K562 (cell line): Measurements from ENCODE around the gene THEM5. TPM values are rescaled to one million over a fixed set of nuclear protein-coding genes. Genes with fewer than 3 reads are reported as not detected.

Source experiments
- ATAC-seq: fragments of 200-7000 bp; cut with Tn5 transposase; 3 replicates; pipeline ENCODE4 v1.9.1; 2020; ENCODE audit warnings: moderate library complexity
- BruUV-seq: library from RNA; stranded (reverse); fragments of 400-500 nt; replicated peaks from 2 replicates; lab custom pipeline; 2021; lab: Mats Ljungman, UMichigan
- CTCF ChIA-PET: fragments of 300-600 bp; formaldehyde crosslinking; extraction: SDS; loops from one replicate; lab custom pipeline; 2021; ENCODE audit warnings: low intra/inter-chr PET ratio; lab: Yijun Ruan, JAX
- POLR2A ChIA-PET: fragments of 300-600, 350-650 bp; sonication (Branson Sonifier 250); formaldehyde crosslinking; extraction: SDS; loops from one replicate; lab custom pipeline; 2021; ENCODE audit warnings: antibody characterized with exemption, inconsistent platforms; lab: Yijun Ruan, JAX
- DNase-seq, 4 experiments: peaks; one replicate each; pipeline versions ENCODE4 v3.0.0 to v3.0.0-alpha.2; 2011 to 2018; ENCODE audit warnings: low spot score in 3 of 4, mixed read lengths in 3 of 4; ENCODE audit errors: extremely low read depth in 1 of 4
- FAIRE-seq: peaks from 2 replicates; lab custom pipeline; 2011; peaks lifted over from hg19 to GRCh38; lab: Jason Lieb, UNC
- H2AFZ ChIP-seq: 2 replicates; pipeline ENCODE4 v1.6.0; 2011; ENCODE audit warnings: low read depth, low read length, control low read depth, inconsistent platforms
- H3K27ac ChIP-seq: fragments of 200-600 bp; 3 replicates; pipeline ENCODE4 v1.8.0; 2011; ENCODE audit warnings: low read depth, mild to moderate bottlenecking, control low read depth, inconsistent platforms, low read length, moderate library complexity, mixed read lengths; ENCODE audit errors: extremely low read depth
- H3K27me3 ChIP-seq, 2 experiments: fragments of 300-600 bp in 1 of 2; 2 replicates in 1 of 2; 3 replicates in 1 of 2; pipeline versions ENCODE4 v1.6.0 to v1.8.0; 2011; ENCODE audit warnings: inconsistent platforms in 2 of 2, low read length in 2 of 2, mild to moderate bottlenecking in 1 of 2, mixed read lengths in 1 of 2, moderate library complexity in 1 of 2; ENCODE audit not compliant: control insufficient read depth in 2 of 2, insufficient read depth in 2 of 2
- H3K36me3 ChIP-seq: fragments of 300-600 bp; 3 replicates; pipeline ENCODE4 v1.8.0; 2011; ENCODE audit warnings: mild to moderate bottlenecking, low read length, inconsistent platforms; ENCODE audit not compliant: control insufficient read depth, insufficient read depth
- H3K4me1 ChIP-seq, 2 experiments: fragments of 200-600 bp in 1 of 2; replicated peaks in 1 of 2; 2 replicates in 1 of 2; 3 replicates in 1 of 2; pipeline versions ENCODE4 v1.5.1 to v1.8.0; 2011; ENCODE audit warnings: inconsistent platforms in 2 of 2, low read length in 2 of 2, mild to moderate bottlenecking in 1 of 2, mixed read lengths in 1 of 2, moderate library complexity in 1 of 2; ENCODE audit not compliant: control insufficient read depth in 2 of 2, insufficient read depth in 2 of 2
- H3K4me2 ChIP-seq: 2 replicates; pipeline ENCODE4 v1.6.1; 2011; ENCODE audit warnings: low read length, control low read depth, inconsistent platforms, mixed read lengths; ENCODE audit not compliant: insufficient read depth
- H3K4me3 ChIP-seq: fragments of 200-600 bp; sonication (generic), shearing (Covaris generic); 2 replicates; pipeline ENCODE4 v1.5.1; 2016; ENCODE audit warnings: control low read depth, inconsistent platforms
- H3K79me2 ChIP-seq: fragments of 200-600 bp; 3 replicates; pipeline ENCODE4 v1.8.0; 2011; ENCODE audit warnings: low read length, inconsistent platforms; ENCODE audit not compliant: control insufficient read depth, insufficient read depth
- H3K9ac ChIP-seq, 2 experiments: 2 replicates each; pipeline versions ENCODE4 v1.6.0 to v1.6.1; 2011; ENCODE audit warnings: low read depth in 2 of 2, low read length in 2 of 2, control low read depth in 1 of 2, inconsistent platforms in 1 of 2, mild to moderate bottlenecking in 1 of 2, mixed read lengths in 1 of 2; ENCODE audit not compliant: insufficient read depth in 1 of 2
- H3K9me1 ChIP-seq: one replicate; pipeline ENCODE4 v1.6.0; 2011; ENCODE audit warnings: inconsistent platforms, mild to moderate bottlenecking, low read length, moderate library complexity; ENCODE audit not compliant: control insufficient read depth, insufficient read depth
- H3K9me3 ChIP-seq: replicated peaks from 2 replicates; pipeline ENCODE4 v1.5.1; 2011; ENCODE audit warnings: low read depth, low read length, inconsistent platforms; ENCODE audit not compliant: control insufficient read depth, insufficient read depth
- H4K20me1 ChIP-seq: replicated peaks from 2 replicates; pipeline ENCODE4 v1.6.1; 2011; ENCODE audit warnings: low read length, inconsistent platforms, mixed read lengths; ENCODE audit not compliant: control insufficient read depth, insufficient read depth
- C11orf30 ChIP-seq: fragments of 450-650 bp; IDR thresholded peaks from 2 replicates; pipeline ENCODE4 v1.6.1; 2016; ENCODE audit warnings: low read depth, mild to moderate bottlenecking
- ELF4 ChIP-seq: fragments of 450-650 bp; formaldehyde crosslinking; IDR thresholded peaks from 2 replicates; pipeline ENCODE4 v1.4.0; 2022; ENCODE audit warnings: missing genetic modification characterization
- HMG20A ChIP-seq: fragments of 450-650 bp; formaldehyde crosslinking; conservative IDR thresholded peaks from 2 replicates; pipeline ENCODE4 v1.4.0; 2020; ENCODE audit warnings: mild to moderate bottlenecking, mixed read lengths
- KLF1 ChIP-seq: fragments of 450-650 bp; IDR thresholded peaks from 2 replicates; pipeline ENCODE4 v1.6.1; 2016; ENCODE audit warnings: missing genetic modification characterization, missing compliant biosample characterization
- NFATC3 ChIP-seq: fragments of 450-650 bp; IDR thresholded peaks from 2 replicates; pipeline ENCODE4 v1.6.1; 2017; ENCODE audit warnings: mild to moderate bottlenecking
- THRB ChIP-seq: fragments of 450-650 bp; formaldehyde crosslinking; conservative IDR thresholded peaks from 2 replicates; pipeline ENCODE4 v1.4.0; 2022; ENCODE audit warnings: mild to moderate bottlenecking, missing genetic modification characterization
- WGBS: fragments of 100-300 bp; shearing (Covaris generic); methylation state at CpG from one replicate; pipeline ENCODE4 v1.1.6; 2016; ENCODE audit warnings: low coverage, mixed read lengths; ENCODE audit not compliant: insufficient coverage; ENCODE audit errors: missing lambda C conversion rate; 5-methylcytosine and 5-hydroxymethylcytosine counted together
- in situ Hi-C: fragments of 300-500 bp; cut with MboI; formaldehyde crosslinking; loops from 4 replicates; pipeline ENCODE4 v1.15.0; 2018; ENCODE audit warnings: inconsistent platforms, mixed read lengths
- intact Hi-C: fragments of 100-400 bp; cut with micrococcal nuclease; formaldehyde crosslinking; loops from 2 replicates; pipeline ENCODE4 v1.14.2; 2022
- polyA plus RNA-seq, 8 experiments: library from polyadenylated mRNA; depleted of rRNA in 4 of 8; stranded (reverse) in 5 of 8; unstranded in 3 of 8; fragments of >200 nt; fragmentation: Nextera tagmentation in 2 of 8; fragmentation: Illumina TruSeq in 1 of 8; extraction: Ambion mirVana in 2 of 8; extraction: Trizol in 1 of 8; gene quantifications; 2 replicates each; pipeline versions ENCODE4 v1.2.1 to v1.2.3, GENCODE V29; 2011 to 2014; ENCODE audit warnings: inconsistent platforms in 1 of 8, missing spikeins in 1 of 8
- total RNA-seq, 7 experiments: library from RNA; depleted of rRNA in 6 of 7; stranded (reverse); fragments of >200 nt in 6 of 7; fragmentation: Illumina TruSeq in 2 of 7; extraction: Trizol in 2 of 7; gene quantifications; 2 replicates each; pipeline versions ENCODE4 v1.2.1 to v1.2.3, GENCODE V29; 2011 to 2021; ENCODE audit warnings: low replicate concordance in 1 of 7

Gene THEM5
- total and polyA plus RNA-seq, 9 of the 15 experiments (the other 6 are each of a cell fraction or from before 2014, with no cell fraction given): not detected

- ATAC-seq (no peak), FAIRE-seq (no peak)
- no TSS peak for BruUV-seq
- no peak overlapping the region for H3K27ac ChIP-seq
- 25% methylated on average over 1 of the region's 1 CpG for WGBS
- H3K4me1 ChIP-seq: no peaks in the 10 kb centered on the region
- H3K9me1 ChIP-seq: no peaks in the 10 kb centered on the region
- H3K36me3 ChIP-seq: no peaks in the 10 kb centered on the region
- intact Hi-C loops (no loop called here), in situ Hi-C loops (no loop called here)
- ChIA-PET CTCF (no interaction called here), POLR2A (interaction anchor here (0.9 kb wide), 1 partner anchor 550 kb away, joined by 3 read pairs; no protein-coding TSS in a partner anchor)
- H3K4me3 ChIP-seq: no peak overlapping the region
- H3K4me2 ChIP-seq: no peak overlapping the region
- H4K20me1 ChIP-seq: peaks cover under 1% of the 10 kb centered on the region; the same call in 1 of the 2 replicates
- H3K9ac ChIP-seq: no peak overlapping the region
- no peaks in the 10 kb centered on the region for H3K79me2 ChIP-seq
- peaks cover 53 to 74% of the 10 kb centered on the region in 2 experiments for H3K27me3 ChIP-seq
- TF ChIP-seq NFATC3 (no peak), C11orf30 (no peak), ELF4 (CRISPR knock-in tag) (no peak), KLF1 (tag) (no peak), THRB (no peak), HMG20A (CRISPR knock-in tag) (no peak)
- TF ChIP-seq, all 486 proteins: peak for 0
- no peak overlapping the region for H2AFZ ChIP-seq
- no peak for DNase-seq
- no peaks in the 10 kb centered on the region for H3K9me3 ChIP-seq
These were observed 43.4 kb downstream of the THEM5 start for GRCh38 chr1:151809985-151810556.
